Mesothelial cell of epicardium (in vitro differentiated cells): ENCODE results near the gene ANKRD50. TPM values are rescaled to one million over a fixed set of nuclear protein-coding genes. Genes with fewer than 3 reads are reported as not detected.

Source experiments
- DNase-seq, 2 experiments: peaks; one replicate each; pipeline ENCODE4 v3.0.0; 2021; ENCODE audit warnings: low spot score in 2 of 2; ENCODE audit not compliant: unreplicated experiment in 2 of 2
- H3K27ac Mint-ChIP-seq: 2 replicates; pipeline ENCODE4 v1.8.0; 2021; ENCODE audit warnings: mixed read lengths
- H3K27me3 Mint-ChIP-seq: 2 replicates; pipeline ENCODE4 v1.8.0; 2021; ENCODE audit warnings: low read depth, mixed read lengths
- H3K36me3 Mint-ChIP-seq: 2 replicates; pipeline ENCODE4 v1.8.0; 2021; ENCODE audit warnings: mixed read lengths
- H3K4me1 Mint-ChIP-seq: 2 replicates; pipeline ENCODE4 v1.8.0; 2021; ENCODE audit warnings: mixed read lengths
- H3K4me3 Mint-ChIP-seq: 2 replicates; pipeline ENCODE4 v1.8.0; 2021; ENCODE audit warnings: mild to moderate bottlenecking, moderate library complexity, mixed read lengths
- H3K9me3 Mint-ChIP-seq: 2 replicates; pipeline ENCODE4 v1.8.0; 2021; ENCODE audit warnings: mixed read lengths
- total RNA-seq: library from RNA; stranded (reverse); gene quantifications from 3 replicates; pipeline ENCODE4 v1.2.1, GENCODE V29; 2021
- TF ChIP-seq, protein P1 (sequence below): fragments of 200-600 bp; sonication (generic); IDR thresholded peaks from one replicate; pipeline ENCODE4 v1.5.0; 2021; ENCODE audit warnings: antibody characterized with exemption; ENCODE audit not compliant: unreplicated experiment

Gene ANKRD50
- total RNA-seq, 1 donor from 2014 or later: 73.1 TPM

DNA sequence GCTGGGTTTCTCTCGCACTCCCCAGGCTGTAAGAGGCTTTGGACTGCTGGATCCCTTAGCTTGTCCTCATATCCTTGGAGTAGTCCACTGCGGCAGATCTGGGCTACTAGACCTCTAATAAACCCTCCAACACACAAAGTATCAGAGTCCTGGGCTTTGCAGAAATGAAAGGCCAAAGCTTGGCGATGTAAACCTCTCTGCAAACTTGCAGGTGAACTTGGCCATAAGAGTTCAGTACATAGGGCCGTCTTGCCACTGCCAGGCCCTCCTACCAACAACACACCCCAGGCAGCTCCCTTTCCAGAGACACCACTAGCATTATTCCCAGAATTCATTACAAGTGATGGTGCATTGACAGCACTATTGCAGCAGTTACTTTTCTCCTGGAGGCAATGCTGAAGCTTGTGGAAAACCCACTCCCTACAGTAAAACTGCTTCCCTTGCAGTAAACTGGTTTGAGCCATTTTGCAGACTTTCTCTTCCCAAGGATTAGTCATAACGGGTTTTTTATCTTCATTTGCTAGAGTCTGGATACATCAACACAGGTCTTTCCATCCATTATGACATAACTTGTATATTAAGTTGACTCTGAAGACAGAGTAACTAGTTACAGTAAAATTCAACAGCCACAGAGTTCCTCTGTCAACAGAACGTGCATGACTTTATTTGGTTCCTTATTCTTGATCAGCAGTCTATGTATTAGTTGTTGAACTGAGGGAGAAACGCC, 2.4 kb downstream of the ANKRD50 start:
- no peaks in the 10 kb centered on the region for H3K9me3 Mint-ChIP-seq
- H3K27me3 Mint-ChIP-seq: no peaks in the 10 kb centered on the region
- H3K4me1 Mint-ChIP-seq: peaks cover 44% of the 10 kb centered on the region
- DNase-seq: no peak
- H3K4me3 Mint-ChIP-seq: no peak overlapping the region
- H3K27ac Mint-ChIP-seq: no peak overlapping the region
- TF ChIP-seq, protein P1, sequence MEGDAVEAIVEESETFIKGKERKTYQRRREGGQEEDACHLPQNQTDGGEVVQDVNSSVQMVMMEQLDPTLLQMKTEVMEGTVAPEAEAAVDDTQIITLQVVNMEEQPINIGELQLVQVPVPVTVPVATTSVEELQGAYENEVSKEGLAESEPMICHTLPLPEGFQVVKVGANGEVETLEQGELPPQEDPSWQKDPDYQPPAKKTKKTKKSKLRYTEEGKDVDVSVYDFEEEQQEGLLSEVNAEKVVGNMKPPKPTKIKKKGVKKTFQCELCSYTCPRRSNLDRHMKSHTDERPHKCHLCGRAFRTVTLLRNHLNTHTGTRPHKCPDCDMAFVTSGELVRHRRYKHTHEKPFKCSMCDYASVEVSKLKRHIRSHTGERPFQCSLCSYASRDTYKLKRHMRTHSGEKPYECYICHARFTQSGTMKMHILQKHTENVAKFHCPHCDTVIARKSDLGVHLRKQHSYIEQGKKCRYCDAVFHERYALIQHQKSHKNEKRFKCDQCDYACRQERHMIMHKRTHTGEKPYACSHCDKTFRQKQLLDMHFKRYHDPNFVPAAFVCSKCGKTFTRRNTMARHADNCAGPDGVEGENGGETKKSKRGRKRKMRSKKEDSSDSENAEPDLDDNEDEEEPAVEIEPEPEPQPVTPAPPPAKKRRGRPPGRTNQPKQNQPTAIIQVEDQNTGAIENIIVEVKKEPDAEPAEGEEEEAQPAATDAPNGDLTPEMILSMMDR: no peak
- peaks cover 12% of the 10 kb centered on the region for H3K36me3 Mint-ChIP-seq

DNA sequence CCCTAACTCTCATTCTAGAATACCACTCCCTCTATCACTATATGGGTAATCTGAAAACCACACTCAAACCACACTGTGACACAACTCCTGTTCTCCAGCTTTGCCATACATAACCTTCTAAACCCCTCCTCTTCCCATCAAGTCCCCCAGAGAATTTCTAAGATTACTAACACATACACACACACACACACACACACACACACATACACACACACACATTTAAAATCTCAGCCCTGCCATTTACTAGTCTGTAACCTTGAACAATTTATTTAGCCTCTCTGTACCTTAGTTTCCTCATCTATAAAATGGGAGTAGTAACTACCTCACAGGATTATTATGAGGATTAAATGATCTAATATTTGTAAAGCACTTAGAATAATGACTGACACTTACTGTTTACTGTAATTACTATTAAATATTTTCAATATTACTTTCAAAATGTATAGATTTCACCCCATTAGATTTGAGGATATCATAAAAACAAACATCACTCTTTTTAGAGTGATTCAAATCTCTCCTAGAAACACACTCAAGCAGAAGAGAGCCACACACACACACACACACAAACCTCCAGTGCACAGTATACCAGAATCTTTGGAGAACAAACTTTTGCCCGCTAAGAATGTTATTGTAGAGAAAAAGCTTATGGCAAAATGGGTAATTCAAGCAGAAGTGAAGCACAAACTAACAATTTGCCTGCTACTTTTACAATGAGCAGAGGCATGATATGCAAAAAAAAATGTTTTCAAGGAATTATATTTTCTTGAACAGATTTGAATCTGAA, 3.8 kb downstream of the ANKRD50 start:
- Mint-ChIP-seq H3K4me1 (peaks cover 55% of the 10 kb centered on the region), H3K4me3 (peak overlapping the region; percentile 55), H3K9me3 (no peaks in the 10 kb centered on the region), H3K27ac (peak overlapping the region; percentile 5), H3K27me3 (no peaks in the 10 kb centered on the region), H3K36me3 (peaks cover 15% of the 10 kb centered on the region)
- TF ChIP-seq, protein P1: no peak
- DNase-seq: no peak

DNA sequence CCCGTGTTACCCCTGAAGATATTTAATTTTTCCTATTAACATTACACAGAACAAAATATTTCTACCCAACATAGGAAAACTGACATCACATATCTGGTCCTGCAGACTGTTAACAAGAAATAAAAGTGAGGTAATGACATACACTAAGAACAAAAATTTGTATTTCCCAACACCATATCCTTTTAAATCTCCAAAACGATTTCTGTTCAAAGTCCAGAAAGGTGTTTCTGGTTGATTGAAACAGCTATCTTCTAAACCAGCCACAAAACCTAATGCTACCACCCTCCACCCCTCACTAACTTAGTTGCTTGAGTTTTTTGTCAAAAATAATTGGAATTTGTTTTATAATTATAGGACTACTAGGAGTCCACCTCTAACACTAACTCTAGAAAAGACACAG, 7.1 kb downstream of the ANKRD50 start:
- Mint-ChIP-seq H3K27ac (peak overlapping the region; percentile 45), H3K4me3 (no peak overlapping the region), H3K27me3 (no peaks in the 10 kb centered on the region), H3K4me1 (peaks cover 64% of the 10 kb centered on the region), H3K9me3 (no peaks in the 10 kb centered on the region), H3K36me3 (peaks cover 26% of the 10 kb centered on the region)
- TF ChIP-seq, protein P1: no peak
- no peak for DNase-seq

DNA sequence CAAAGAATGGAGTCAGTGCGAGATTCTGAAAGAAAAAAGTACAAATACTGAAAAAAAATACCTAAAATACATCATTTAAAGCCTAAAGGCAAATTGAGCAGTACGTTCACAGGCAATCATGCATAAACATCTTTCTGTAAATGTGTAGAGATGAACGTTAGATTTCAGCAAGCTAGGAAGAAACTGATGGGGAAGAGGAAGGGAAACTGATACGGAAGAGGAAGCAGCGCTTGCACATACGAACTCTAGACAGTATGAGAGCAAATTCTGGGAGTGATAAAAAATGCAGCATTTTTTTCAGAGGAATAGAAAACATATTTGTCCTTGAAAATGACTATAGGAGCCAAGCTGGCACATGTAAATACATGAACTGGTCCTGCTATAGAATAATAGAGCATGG, 9.4 kb downstream of the ANKRD50 start:
- H3K4me1 Mint-ChIP-seq: peaks cover 51% of the 10 kb centered on the region
- TF ChIP-seq, protein P1: no peak
- no peaks in the 10 kb centered on the region for H3K27me3 Mint-ChIP-seq
- H3K4me3 Mint-ChIP-seq: no peak overlapping the region
- H3K9me3 Mint-ChIP-seq: peaks cover 12% of the 10 kb centered on the region
- peaks cover 41% of the 10 kb centered on the region for H3K36me3 Mint-ChIP-seq
- no peak for DNase-seq
- H3K27ac Mint-ChIP-seq: peak overlapping the region; percentile 4

DNA sequence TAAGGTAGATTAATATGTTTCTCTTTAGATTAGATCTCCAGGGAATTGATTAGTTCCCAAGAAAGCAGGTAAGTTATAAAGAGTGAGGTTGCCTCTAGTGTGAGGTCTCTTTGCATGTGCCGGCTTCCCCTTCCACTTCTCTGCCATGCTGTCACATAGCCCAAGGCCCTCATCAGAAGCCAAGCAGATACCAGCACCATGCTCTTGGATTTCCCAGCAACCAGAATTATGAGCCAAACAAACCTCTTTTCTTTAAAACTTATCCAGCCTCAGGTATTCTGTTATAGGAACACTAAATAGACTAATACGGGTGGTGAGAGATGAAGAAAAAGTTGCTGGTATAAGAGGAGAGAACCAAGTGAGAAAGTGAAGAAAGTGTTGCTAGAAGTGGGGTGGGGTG, 15.1 kb downstream of the ANKRD50 start:
- H3K36me3 Mint-ChIP-seq: peaks cover 54% of the 10 kb centered on the region
- peaks cover 34% of the 10 kb centered on the region for H3K9me3 Mint-ChIP-seq
- peaks cover 15% of the 10 kb centered on the region for H3K4me1 Mint-ChIP-seq
- DNase-seq: no peak
- H3K27ac Mint-ChIP-seq: no peak overlapping the region
- H3K27me3 Mint-ChIP-seq: no peaks in the 10 kb centered on the region
- TF ChIP-seq, protein P1: no peak
- H3K4me3 Mint-ChIP-seq: no peak overlapping the region
